ENCODE data around the gene MLXIP.

DNA sequence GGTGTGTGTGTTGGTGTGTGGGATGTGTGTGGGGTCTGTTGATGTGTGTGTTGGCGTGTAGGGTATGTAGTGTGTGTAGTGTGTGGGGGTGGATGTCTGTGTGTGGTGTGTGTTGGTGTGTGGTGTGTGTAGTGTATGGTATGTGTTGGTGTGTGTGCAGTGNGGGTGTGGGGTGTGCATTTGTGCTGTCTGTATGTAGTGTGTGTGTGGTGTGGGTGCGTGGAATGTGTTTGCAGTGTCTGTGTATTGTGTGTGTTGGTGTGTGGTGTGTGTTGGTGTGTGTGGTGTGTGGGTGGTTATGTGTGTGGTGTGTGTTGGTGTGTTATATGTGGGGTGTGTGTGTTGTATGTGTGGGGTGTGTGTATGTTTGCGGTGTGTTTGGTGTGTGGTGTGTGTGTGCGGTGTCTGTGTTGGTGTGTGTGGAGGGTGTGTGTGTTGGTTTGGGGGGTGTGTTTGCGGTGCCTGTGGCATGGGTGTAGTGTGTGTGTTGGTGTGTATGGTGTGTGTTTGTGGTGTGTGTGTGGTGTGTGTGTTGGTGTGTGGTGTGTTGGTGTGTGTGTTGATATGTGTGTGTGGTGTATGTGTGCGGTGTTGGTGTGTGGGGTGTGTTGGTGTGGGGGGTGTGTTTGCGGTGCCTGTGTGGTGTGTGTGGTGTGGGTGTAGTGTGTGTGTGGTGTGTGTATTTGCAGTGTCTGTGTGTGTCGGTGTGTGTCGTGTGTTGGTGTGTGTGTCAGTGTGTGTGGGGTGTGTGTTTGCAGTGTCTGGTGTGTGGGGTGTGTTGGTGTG, 14.7 kb downstream of the MLXIP start:
- TF ChIP-seq, protein P1, sequence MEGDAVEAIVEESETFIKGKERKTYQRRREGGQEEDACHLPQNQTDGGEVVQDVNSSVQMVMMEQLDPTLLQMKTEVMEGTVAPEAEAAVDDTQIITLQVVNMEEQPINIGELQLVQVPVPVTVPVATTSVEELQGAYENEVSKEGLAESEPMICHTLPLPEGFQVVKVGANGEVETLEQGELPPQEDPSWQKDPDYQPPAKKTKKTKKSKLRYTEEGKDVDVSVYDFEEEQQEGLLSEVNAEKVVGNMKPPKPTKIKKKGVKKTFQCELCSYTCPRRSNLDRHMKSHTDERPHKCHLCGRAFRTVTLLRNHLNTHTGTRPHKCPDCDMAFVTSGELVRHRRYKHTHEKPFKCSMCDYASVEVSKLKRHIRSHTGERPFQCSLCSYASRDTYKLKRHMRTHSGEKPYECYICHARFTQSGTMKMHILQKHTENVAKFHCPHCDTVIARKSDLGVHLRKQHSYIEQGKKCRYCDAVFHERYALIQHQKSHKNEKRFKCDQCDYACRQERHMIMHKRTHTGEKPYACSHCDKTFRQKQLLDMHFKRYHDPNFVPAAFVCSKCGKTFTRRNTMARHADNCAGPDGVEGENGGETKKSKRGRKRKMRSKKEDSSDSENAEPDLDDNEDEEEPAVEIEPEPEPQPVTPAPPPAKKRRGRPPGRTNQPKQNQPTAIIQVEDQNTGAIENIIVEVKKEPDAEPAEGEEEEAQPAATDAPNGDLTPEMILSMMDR (IDR thresholded peaks at IDR 0.05; ENCODE audit: insufficient read depth, low read length, poor library complexity, severe bottlenecking): no peak
- TF ChIP-seq EZH2phosphoT487 (conservative IDR thresholded peaks at IDR 0.05; ENCODE audit: low read length): no peak
